GM21526 (cell line): ENCODE results near the gene CERS4.

Source experiments
- ATAC-seq: cut with Tn5 transposase; IDR thresholded peaks from one replicate; pipeline ENCODE4 v1.9.1; 2021; ENCODE audit warnings: moderate library complexity; ENCODE audit not compliant: unreplicated experiment, low FRiP score

The CERS4 gene

GRCh38 chr19:8311461-8312260 lies 102.5 kb downstream of the CERS4 start:
- ATAC-seq: no peak
